ENCODE data around the gene PDZRN3. TPM values are rescaled to one million over a fixed set of nuclear protein-coding genes. Genes with fewer than 3 reads are reported as not detected.

Gene PDZRN3
- total and polyA plus RNA-seq, 8 donors: 4.5 to 10.9 (median 7.4) TPM

DNA sequence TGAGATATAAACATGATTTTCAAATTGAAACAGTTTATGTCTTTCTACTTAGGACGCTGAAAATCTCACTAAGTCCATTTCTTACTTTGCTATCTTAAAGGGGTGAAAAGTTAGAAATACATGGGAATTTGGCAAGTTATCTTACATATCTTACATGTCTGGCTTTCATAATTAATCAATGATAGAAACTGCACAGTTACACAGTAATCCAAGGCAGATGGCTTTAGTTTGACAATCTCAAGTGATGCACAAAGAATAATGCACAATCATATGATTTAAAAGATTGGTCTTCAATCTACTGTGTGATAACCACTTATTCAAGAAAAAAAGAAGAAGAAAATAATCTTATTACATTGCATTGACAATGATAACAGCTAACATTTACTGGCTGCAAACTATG, 14.2 kb downstream of the PDZRN3 start:
- no peak overlapping the region for H3K27ac ChIP-seq
- H3K9me3 ChIP-seq: no peaks in the 10 kb centered on the region
- peaks cover 0 to 12% (median 5%) of the 10 kb centered on the region in 3 donors for H3K4me1 ChIP-seq
- no peaks in the 10 kb centered on the region for H3K27me3 ChIP-seq
- no peak for TF ChIP-seq CTCF (IDR thresholded peaks at IDR 0.05)
- H3K36me3 ChIP-seq: no peaks in the 10 kb centered on the region
- 75 to 77% methylated on average over 1 of the region's 1 CpG for WGBS, 2 donors
- H3K4me3 ChIP-seq: no peak overlapping the region
- intact Hi-C loops (cut with DNase I): no loop called here
- ATAC-seq: no peak
- no peak for DNase-seq
- FAIRE-seq: peak; percentile 39

- FAIRE-seq (no peak), ATAC-seq (no peak), DNase-seq (no peak)
- Histone ChIP-seq H3K4me1 (peaks cover 0 to 8% (median 5%) of the 10 kb centered on the region in 3 donors), H3K36me3 (no peaks in the 10 kb centered on the region), H3K27me3 (no peaks in the 10 kb centered on the region), H3K9me3 (no peaks in the 10 kb centered on the region), H3K27ac (no peak overlapping the region), H3K4me3 (no peak overlapping the region)
- TF ChIP-seq CTCF (IDR thresholded peaks at IDR 0.05): no peak
- intact Hi-C loops (cut with DNase I): no loop called here
- 84 to 87% methylated on average over 2 of the region's 2 CpGs for WGBS, 2 donors
These were observed 15.1 kb downstream of the PDZRN3 start for GRCh38 chr3:73609655-73610054.

DNA sequence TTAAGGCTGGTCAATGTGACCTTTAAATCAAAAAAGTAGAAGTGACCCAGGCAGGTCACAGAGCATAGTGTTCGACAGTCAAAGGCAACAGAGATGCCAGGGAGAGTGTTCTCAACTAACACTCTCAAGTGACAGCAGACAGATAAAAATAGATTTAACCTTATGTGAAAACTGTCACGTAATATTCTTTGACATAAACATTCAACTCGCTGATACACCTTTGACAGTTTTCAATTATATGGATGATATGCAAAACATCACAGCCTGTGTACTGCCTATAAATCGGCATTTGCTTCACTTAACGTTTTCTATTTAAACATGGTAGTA, 15.5 kb downstream of the PDZRN3 start:
- no peak for ATAC-seq
- H3K27ac ChIP-seq: no peak overlapping the region

DNA sequence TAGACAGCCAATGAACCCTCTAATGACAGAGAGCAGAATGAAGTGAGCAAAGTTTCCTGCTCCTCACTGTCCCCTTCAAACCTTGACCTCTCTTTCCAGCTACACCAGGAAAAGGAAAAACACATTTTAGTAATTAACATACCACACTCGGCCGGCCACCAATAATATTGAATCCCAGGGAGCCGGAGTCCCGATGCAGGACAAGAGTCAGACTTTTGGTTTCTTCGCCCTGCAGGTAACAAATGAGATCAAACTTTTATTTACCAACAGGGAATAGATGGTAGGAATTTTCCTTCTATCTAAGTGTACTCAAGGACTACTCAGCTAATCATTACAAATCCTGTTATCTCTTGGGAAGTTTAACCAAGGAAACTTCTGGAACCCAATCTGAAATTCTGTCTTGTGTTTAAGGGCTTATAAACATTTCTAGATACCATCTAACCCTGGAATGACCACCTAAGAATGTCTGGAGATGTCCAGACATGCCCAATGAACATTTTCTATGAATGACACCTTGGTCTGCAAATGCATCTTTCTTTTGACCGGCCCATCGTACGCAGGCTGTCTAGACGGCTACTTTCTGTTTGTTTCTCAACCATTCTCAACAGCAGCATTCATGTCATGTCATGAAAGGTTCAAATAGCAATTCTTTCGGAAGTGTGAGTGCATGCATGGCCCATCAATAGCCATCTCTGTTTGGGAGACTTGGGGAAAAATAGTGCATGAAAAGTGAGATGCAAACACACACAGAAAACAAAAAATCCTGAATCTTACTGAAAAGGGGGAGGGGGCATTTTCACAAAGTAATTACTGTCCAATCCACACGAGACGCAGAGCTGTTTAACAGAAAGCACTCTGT, 16.1 kb downstream of the PDZRN3 start:
- FAIRE-seq (no peak), DNase-seq (no peak), ATAC-seq (peak in 2 of 4 donors; percentile 14 to 40)
- 47 to 58% methylated on average over 12 of the region's 12 CpGs for WGBS, 2 donors
- TF ChIP-seq CTCF (IDR thresholded peaks at IDR 0.05): no peak
- Histone ChIP-seq H3K4me3 (no peak overlapping the region), H3K9me3 (no peaks in the 10 kb centered on the region), H3K27me3 (no peaks in the 10 kb centered on the region), H3K36me3 (no peaks in the 10 kb centered on the region), H3K4me1 (peaks cover 0 to 8% (median 5%) of the 10 kb centered on the region in 3 donors), H3K27ac (no peak overlapping the region)
- intact Hi-C loops (cut with DNase I): no loop called here

More for the DNA sequence above, 15.5 kb downstream of the PDZRN3 start:
- Histone ChIP-seq H3K9me3 (no peaks in the 10 kb centered on the region), H3K36me3 (no peaks in the 10 kb centered on the region), H3K4me3 (no peak overlapping the region), H3K4me1 (peaks cover 0 to 8% (median 5%) of the 10 kb centered on the region in 3 donors), H3K27me3 (no peaks in the 10 kb centered on the region)
- 71 to 79% methylated on average over 5 of the region's 5 CpGs for WGBS, 2 donors
- FAIRE-seq (no peak), DNase-seq (no peak)
- intact Hi-C loops (cut with DNase I): no loop called here
- no peak for TF ChIP-seq CTCF (IDR thresholded peaks at IDR 0.05)

DNA sequence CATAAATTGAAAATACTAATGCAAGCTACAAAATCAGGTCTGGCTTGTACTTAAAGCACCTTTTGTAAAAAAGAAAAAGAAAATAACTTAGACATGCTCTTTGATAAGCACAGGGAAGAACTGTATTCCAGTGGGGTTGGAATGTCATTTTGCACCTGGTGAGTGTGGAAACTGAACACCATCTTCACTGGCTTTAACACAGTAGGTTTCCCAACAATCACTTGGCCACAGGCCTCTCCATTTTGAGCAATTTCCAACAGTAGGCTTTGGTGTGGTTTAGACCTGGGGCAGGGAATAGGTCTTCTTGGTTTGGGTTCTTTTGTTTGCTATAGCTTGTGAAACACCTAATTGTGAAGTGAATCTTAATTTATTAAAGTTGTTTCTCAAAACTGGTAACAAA, 18.9 kb downstream of the PDZRN3 start:
- FAIRE-seq (no peak), DNase-seq (no peak), ATAC-seq (no peak)
- Histone ChIP-seq H3K27me3 (no peaks in the 10 kb centered on the region), H3K27ac (no peak overlapping the region), H3K4me1 (peaks cover 0 to 8% (median 5%) of the 10 kb centered on the region in 3 donors), H3K4me3 (no peak overlapping the region), H3K9me3 (no peaks in the 10 kb centered on the region), H3K36me3 (peaks cover 0 to under 1% (median 0%) of the 10 kb centered on the region in 3 donors)
- no peak for TF ChIP-seq CTCF (IDR thresholded peaks at IDR 0.05)
- intact Hi-C loops (cut with DNase I): no loop called here

Data from pancreas (tissue), 10 donors.